Fibroblast of pulmonary artery (primary cell): Measurements from ENCODE around the gene BPIFB1.

Experiments
- DNase-seq: peaks from one replicate; pipeline ENCODE4 v3.0.0-alpha.2; 2010; ENCODE audit warnings: low read depth
- H3K4me3 ChIP-seq: replicated peaks from 2 replicates; pipeline ENCODE4 v1.5.1; 2011; ENCODE audit warnings: low read depth, mild to moderate bottlenecking, control low read depth, low read length, moderate library complexity
- CTCF ChIP-seq: IDR thresholded peaks from 2 replicates; pipeline ENCODE4 v1.5.1; 2011; ENCODE audit warnings: mild to moderate bottlenecking, control low read depth, low read length, inconsistent platforms; ENCODE audit errors: missing control alignments

BPIFB1 gene

GRCh38 chr20:33317424-33318095 lies 34.5 kb downstream of the BPIFB1 start:
- no peak for DNase-seq
- H3K4me3 ChIP-seq = no peak overlapping the region
- TF ChIP-seq CTCF = no peak

GRCh38 chr20:33318096-33318429 lies 35.0 kb downstream of the BPIFB1 start:
- no peak for DNase-seq
- no peak overlapping the region for H3K4me3 ChIP-seq
- TF ChIP-seq CTCF = no peak

- TF ChIP-seq CTCF = no peak
- H3K4me3 ChIP-seq = no peak overlapping the region
- no peak for DNase-seq
Observed at GRCh38 chr20:33320006-33320405, 37.0 kb downstream of the BPIFB1 start.

- DNase-seq = no peak
- no peak for TF ChIP-seq CTCF
- no peak overlapping the region for H3K4me3 ChIP-seq
Observed at GRCh38 chr20:33322456-33322855, 39.4 kb downstream of the BPIFB1 start.

- DNase-seq = no peak
- no peak for TF ChIP-seq CTCF
- no peak overlapping the region for H3K4me3 ChIP-seq
Observed at GRCh38 chr20:33323236-33323635, 40.2 kb downstream of the BPIFB1 start.

GRCh38 chr20:33325350-33325749 lies 42.3 kb downstream of the BPIFB1 start:
- DNase-seq = no peak
- no peak for TF ChIP-seq CTCF
- no peak overlapping the region for H3K4me3 ChIP-seq
